WTC11 (cell line): ENCODE results near the gene RAB11FIP3. TPM values are rescaled to one million over a fixed set of nuclear protein-coding genes. Genes with fewer than 3 reads are reported as not detected.

Experiments
- ATAC-seq: fragments of 200-7000 bp; cut with Tn5 transposase; 2 replicates; pipeline ENCODE4 v1.10.0; 2021; ENCODE audit warnings: mild to moderate bottlenecking, moderate library complexity
- CTCF ChIA-PET: fragments of 300-600 bp; sonication (Branson Sonifier 250); formaldehyde crosslinking; loops from one replicate; lab custom pipeline; 2021; ENCODE audit warnings: antibody characterized with exemption; lab: Charles Lee
- POLR2A ChIA-PET: fragments of 350-600 bp; sonication (Branson Sonifier 250); formaldehyde crosslinking; loops from one replicate; lab custom pipeline; 2021; ENCODE audit warnings: antibody characterized with exemption; lab: Charles Lee
- DNase-seq: peaks from one replicate; pipeline ENCODE4 v3.0.0; 2021; ENCODE audit warnings: low spot score
- H3K27ac Mint-ChIP-seq: 2 replicates; pipeline ENCODE4 v1.8.0; 2021; ENCODE audit warnings: mixed read lengths
- H3K27me3 Mint-ChIP-seq: 2 replicates; pipeline ENCODE4 v1.8.0; 2021; ENCODE audit warnings: low read depth, mild to moderate bottlenecking, moderate library complexity, mixed read lengths
- H3K36me3 Mint-ChIP-seq: 2 replicates; pipeline ENCODE4 v1.8.0; 2021; ENCODE audit warnings: mixed read lengths
- H3K4me1 Mint-ChIP-seq: 2 replicates; pipeline ENCODE4 v1.8.0; 2022; ENCODE audit warnings: mixed read lengths
- H3K4me3 Mint-ChIP-seq: 2 replicates; pipeline ENCODE4 v1.8.0; 2021; ENCODE audit warnings: mild to moderate bottlenecking, moderate library complexity, mixed read lengths
- H3K9me3 Mint-ChIP-seq: 2 replicates; pipeline ENCODE4 v1.8.0; 2021; ENCODE audit warnings: mixed read lengths
- ARID4B ChIP-seq: sonication (generic); formaldehyde crosslinking; IDR thresholded peaks from 2 replicates; pipeline ENCODE4 v1.8.0; 2023; ENCODE audit warnings: missing genetic modification reagents, mild to moderate bottlenecking, borderline replicate concordance
- ATF1 ChIP-seq: sonication (generic); formaldehyde crosslinking; IDR thresholded peaks from 2 replicates; pipeline ENCODE4 v1.8.1; 2023; ENCODE audit warnings: mild to moderate bottlenecking, moderate library complexity, missing genetic modification reagents
- E2F1 ChIP-seq: sonication (generic); formaldehyde crosslinking; IDR thresholded peaks from 2 replicates; pipeline ENCODE4 v1.8.0; 2022; ENCODE audit warnings: mild to moderate bottlenecking, missing genetic modification reagents
- E2F4 ChIP-seq: sonication (generic); formaldehyde crosslinking; IDR thresholded peaks from 2 replicates; pipeline ENCODE4 v1.8.1; 2022; ENCODE audit warnings: low read depth, mild to moderate bottlenecking, moderate library complexity, missing genetic modification reagents, borderline replicate concordance
- FOXK1 ChIP-seq: sonication (generic); formaldehyde crosslinking; IDR thresholded peaks from 2 replicates; pipeline ENCODE4 v1.8.0; 2022; ENCODE audit warnings: mild to moderate bottlenecking, moderate library complexity, missing genetic modification reagents
- GRHL2 ChIP-seq: fragments of 250-450 bp; sonication (Bioruptor Pico); IDR thresholded peaks from 2 replicates; pipeline ENCODE4 v1.8.0; 2022; ENCODE audit warnings: mild to moderate bottlenecking, moderate library complexity; ENCODE audit not compliant: insufficient replicate concordance, severe bottlenecking
- GTF2I ChIP-seq: fragments of 250-450 bp; sonication (Bioruptor Pico); conservative IDR thresholded peaks from 2 replicates; pipeline ENCODE4 v1.4.0; 2021; ENCODE audit warnings: mild to moderate bottlenecking
- KAT7 ChIP-seq: sonication (generic); formaldehyde crosslinking; IDR thresholded peaks from 2 replicates; pipeline ENCODE4 v1.8.1; 2023; ENCODE audit warnings: missing genetic modification reagents, mild to moderate bottlenecking, borderline replicate concordance
- NFATC4 ChIP-seq: fragments of 250-450 bp; sonication (Bioruptor Pico); IDR thresholded peaks from 2 replicates; pipeline ENCODE4 v1.9.0; 2021; ENCODE audit warnings: mild to moderate bottlenecking
- NR3C1 ChIP-seq: sonication (generic); formaldehyde crosslinking; conservative IDR thresholded peaks from 2 replicates; pipeline ENCODE4 v1.8.1; 2023; ENCODE audit warnings: low read depth, mild to moderate bottlenecking, missing genetic modification reagents
- OVOL2 ChIP-seq: fragments of 250-450 bp; sonication (Bioruptor Pico); IDR thresholded peaks from 2 replicates; pipeline ENCODE4 v1.9.0; 2021; ENCODE audit warnings: mild to moderate bottlenecking, borderline replicate concordance
- SMAD4 ChIP-seq: sonication (generic); formaldehyde crosslinking; IDR thresholded peaks from 2 replicates; pipeline ENCODE4 v1.8.0; 2022; ENCODE audit warnings: mild to moderate bottlenecking, missing genetic modification reagents
- SOX15 ChIP-seq: fragments of 250-450 bp; sonication (Bioruptor Pico); IDR thresholded peaks from 2 replicates; pipeline ENCODE4 v1.9.0; 2021; ENCODE audit warnings: mild to moderate bottlenecking
- TEAD4 ChIP-seq: sonication (generic); formaldehyde crosslinking; IDR thresholded peaks from 2 replicates; pipeline ENCODE4 v1.8.0; 2022; ENCODE audit warnings: mild to moderate bottlenecking, missing genetic modification reagents
- ZNF121 ChIP-seq: sonication (generic); formaldehyde crosslinking; IDR thresholded peaks from 2 replicates; pipeline ENCODE4 v1.8.0; 2023; ENCODE audit warnings: missing genetic modification reagents
- ZNF263 ChIP-seq: sonication (generic); formaldehyde crosslinking; IDR thresholded peaks from 2 replicates; pipeline ENCODE4 v1.8.1; 2022; ENCODE audit warnings: low read depth, mild to moderate bottlenecking, moderate library complexity, missing genetic modification reagents
- total RNA-seq: library from RNA; stranded (reverse); gene quantifications from 3 replicates; pipeline ENCODE4 v1.2.3, GENCODE V29; 2021
- TF ChIP-seq, protein P1 (sequence below): sonication (generic); formaldehyde crosslinking; IDR thresholded peaks from 2 replicates; pipeline ENCODE4 v1.8.1; 2023; ENCODE audit warnings: mild to moderate bottlenecking, missing genetic modification reagents, borderline replicate concordance
- TF ChIP-seq, protein P2 (sequence below): sonication (generic); formaldehyde crosslinking; conservative IDR thresholded peaks from 2 replicates; pipeline ENCODE4 v1.8.1; 2023; ENCODE audit warnings: mild to moderate bottlenecking, low read depth, missing genetic modification reagents, moderate library complexity
- TF ChIP-seq, protein P3 (sequence below): sonication (generic); formaldehyde crosslinking; conservative IDR thresholded peaks from 2 replicates; pipeline ENCODE4 v1.8.1; 2022; ENCODE audit warnings: mild to moderate bottlenecking, missing genetic modification reagents

Gene RAB11FIP3
- total RNA-seq, 1 experiment from 2014 or later = 38.6 TPM

DNA sequence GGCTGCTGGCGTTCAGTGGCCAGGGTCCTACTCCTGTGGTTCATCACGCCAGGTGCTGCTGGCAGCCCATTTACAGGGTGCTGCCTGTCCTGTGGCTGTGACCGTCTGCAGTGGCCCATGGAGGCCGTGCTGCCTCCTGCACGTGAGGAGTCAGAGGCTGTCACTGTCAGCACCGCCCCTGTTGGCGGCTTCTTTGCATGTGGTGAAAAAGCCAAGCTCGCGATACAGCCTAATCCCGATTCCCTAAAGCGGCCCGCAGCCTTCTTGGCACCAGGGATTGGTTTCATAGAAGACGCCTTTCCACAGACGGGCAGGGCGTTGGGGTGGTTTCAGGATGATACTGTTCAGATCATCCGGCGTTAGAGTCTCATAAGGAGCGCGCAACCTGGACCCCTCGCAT lies 35.3 kb downstream of the RAB11FIP3 start (continued):
- no peak for TF ChIP-seq E2F4 (CRISPR knock-in tag)

DNA sequence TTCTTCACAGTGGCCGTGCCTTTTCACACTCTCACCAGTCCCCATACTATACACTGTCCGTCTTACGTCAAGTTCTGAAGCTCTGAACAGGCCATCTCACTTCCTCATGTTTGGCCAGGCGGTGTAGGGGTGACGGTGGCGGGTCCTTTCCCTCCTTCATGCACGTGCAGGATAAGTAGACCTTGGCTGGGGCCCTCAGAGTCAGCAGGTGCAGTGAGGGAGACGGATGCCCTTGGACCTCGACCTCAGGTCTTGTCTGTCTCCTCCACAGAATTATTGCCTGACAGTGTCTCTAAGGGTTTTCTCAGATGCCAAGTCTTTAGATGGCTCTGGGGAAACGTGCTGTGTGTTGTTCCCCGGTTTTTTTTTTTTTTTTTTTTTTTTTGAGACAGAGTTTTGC lies 37.6 kb downstream of the RAB11FIP3 start:
- POLR2A ChIA-PET = no interaction called here
- H3K27ac Mint-ChIP-seq = peak overlapping the region; percentile 9
- peaks cover 4% of the 10 kb centered on the region; the same call in 1 of the 2 replicates for H3K4me1 Mint-ChIP-seq
- CTCF ChIA-PET = no interaction called here
- no peaks in the 10 kb centered on the region; the same call in 1 of the 2 replicates for H3K36me3 Mint-ChIP-seq
- no peaks in the 10 kb centered on the region for H3K9me3 Mint-ChIP-seq
- no peak overlapping the region for H3K4me3 Mint-ChIP-seq
- TF ChIP-seq GRHL2 (CRISPR knock-in tag) (no peak), ZNF263 (CRISPR knock-in tag) (no peak), FOXK1 (CRISPR knock-in tag) (no peak), GTF2I (CRISPR knock-in tag) (no peak), SMAD4 (CRISPR knock-in tag) (no peak), NFATC4 (no peak), NR3C1 (no peak), E2F1 (CRISPR knock-in tag) (no peak)
- TF ChIP-seq, protein P1, sequence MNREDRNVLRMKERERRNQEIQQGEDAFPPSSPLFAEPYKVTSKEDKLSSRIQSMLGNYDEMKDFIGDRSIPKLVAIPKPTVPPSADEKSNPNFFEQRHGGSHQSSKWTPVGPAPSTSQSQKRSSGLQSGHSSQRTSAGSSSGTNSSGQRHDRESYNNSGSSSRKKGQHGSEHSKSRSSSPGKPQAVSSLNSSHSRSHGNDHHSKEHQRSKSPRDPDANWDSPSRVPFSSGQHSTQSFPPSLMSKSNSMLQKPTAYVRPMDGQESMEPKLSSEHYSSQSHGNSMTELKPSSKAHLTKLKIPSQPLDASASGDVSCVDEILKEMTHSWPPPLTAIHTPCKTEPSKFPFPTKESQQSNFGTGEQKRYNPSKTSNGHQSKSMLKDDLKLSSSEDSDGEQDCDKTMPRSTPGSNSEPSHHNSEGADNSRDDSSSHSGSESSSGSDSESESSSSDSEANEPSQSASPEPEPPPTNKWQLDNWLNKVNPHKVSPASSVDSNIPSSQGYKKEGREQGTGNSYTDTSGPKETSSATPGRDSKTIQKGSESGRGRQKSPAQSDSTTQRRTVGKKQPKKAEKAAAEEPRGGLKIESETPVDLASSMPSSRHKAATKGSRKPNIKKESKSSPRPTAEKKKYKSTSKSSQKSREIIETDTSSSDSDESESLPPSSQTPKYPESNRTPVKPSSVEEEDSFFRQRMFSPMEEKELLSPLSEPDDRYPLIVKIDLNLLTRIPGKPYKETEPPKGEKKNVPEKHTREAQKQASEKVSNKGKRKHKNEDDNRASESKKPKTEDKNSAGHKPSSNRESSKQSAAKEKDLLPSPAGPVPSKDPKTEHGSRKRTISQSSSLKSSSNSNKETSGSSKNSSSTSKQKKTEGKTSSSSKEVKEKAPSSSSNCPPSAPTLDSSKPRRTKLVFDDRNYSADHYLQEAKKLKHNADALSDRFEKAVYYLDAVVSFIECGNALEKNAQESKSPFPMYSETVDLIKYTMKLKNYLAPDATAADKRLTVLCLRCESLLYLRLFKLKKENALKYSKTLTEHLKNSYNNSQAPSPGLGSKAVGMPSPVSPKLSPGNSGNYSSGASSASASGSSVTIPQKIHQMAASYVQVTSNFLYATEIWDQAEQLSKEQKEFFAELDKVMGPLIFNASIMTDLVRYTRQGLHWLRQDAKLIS = no peak
- TF ChIP-seq, protein P2, sequence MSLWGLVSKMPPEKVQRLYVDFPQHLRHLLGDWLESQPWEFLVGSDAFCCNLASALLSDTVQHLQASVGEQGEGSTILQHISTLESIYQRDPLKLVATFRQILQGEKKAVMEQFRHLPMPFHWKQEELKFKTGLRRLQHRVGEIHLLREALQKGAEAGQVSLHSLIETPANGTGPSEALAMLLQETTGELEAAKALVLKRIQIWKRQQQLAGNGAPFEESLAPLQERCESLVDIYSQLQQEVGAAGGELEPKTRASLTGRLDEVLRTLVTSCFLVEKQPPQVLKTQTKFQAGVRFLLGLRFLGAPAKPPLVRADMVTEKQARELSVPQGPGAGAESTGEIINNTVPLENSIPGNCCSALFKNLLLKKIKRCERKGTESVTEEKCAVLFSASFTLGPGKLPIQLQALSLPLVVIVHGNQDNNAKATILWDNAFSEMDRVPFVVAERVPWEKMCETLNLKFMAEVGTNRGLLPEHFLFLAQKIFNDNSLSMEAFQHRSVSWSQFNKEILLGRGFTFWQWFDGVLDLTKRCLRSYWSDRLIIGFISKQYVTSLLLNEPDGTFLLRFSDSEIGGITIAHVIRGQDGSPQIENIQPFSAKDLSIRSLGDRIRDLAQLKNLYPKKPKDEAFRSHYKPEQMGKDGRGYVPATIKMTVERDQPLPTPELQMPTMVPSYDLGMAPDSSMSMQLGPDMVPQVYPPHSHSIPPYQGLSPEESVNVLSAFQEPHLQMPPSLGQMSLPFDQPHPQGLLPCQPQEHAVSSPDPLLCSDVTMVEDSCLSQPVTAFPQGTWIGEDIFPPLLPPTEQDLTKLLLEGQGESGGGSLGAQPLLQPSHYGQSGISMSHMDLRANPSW (CRISPR knock-in tag) = no peak
- TF ChIP-seq, all 79 proteins: peak for 0
- no peaks in the 10 kb centered on the region for H3K27me3 Mint-ChIP-seq
- DNase-seq = no peak
- ATAC-seq = no peak

GRCh38 chr16:466651-467050 lies 41.2 kb downstream of the RAB11FIP3 start:
- peaks cover 23% of the 10 kb centered on the region for H3K4me1 Mint-ChIP-seq
- no peaks in the 10 kb centered on the region; the same call in 1 of the 2 replicates for H3K36me3 Mint-ChIP-seq
- no peak overlapping the region for H3K4me3 Mint-ChIP-seq
- no peaks in the 10 kb centered on the region for H3K27me3 Mint-ChIP-seq
- H3K9me3 Mint-ChIP-seq = no peaks in the 10 kb centered on the region
- CTCF ChIA-PET = interaction anchor here (0.6 to 1.7 kb wide), 3 partner anchors 21 to 143 kb away, joined by 3 to 7 read pairs (median 3); no protein-coding TSS in a partner anchor
- ATAC-seq (no peak), DNase-seq (no peak)
- H3K27ac Mint-ChIP-seq = peak overlapping the region; percentile 74
- POLR2A ChIA-PET = no interaction called here
- TF ChIP-seq, protein P3, sequence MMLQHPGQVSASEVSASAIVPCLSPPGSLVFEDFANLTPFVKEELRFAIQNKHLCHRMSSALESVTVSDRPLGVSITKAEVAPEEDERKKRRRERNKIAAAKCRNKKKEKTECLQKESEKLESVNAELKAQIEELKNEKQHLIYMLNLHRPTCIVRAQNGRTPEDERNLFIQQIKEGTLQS = no peak
- TF ChIP-seq E2F1 (CRISPR knock-in tag) = no peak
- no peak for TF ChIP-seq ZNF121 (CRISPR knock-in tag)
- TF ChIP-seq OVOL2 (CRISPR knock-in tag) = no peak
- TF ChIP-seq TEAD4 (CRISPR knock-in tag) = no peak
- no peak for TF ChIP-seq ATF1 (CRISPR knock-in tag)
- no peak for TF ChIP-seq SOX15 (CRISPR knock-in tag)
- no peak for TF ChIP-seq FOXK1 (CRISPR knock-in tag)
- TF ChIP-seq ARID4B = no peak
- TF ChIP-seq KAT7 (CRISPR knock-in tag) = no peak
